AG09309 (cell line): ENCODE measurements around the gene TPO.

Experiments used
- DNase-seq: peaks from one replicate; pipeline ENCODE4 v3.0.0-alpha.2; 2010; ENCODE audit warnings: low read depth
- H3K4me3 ChIP-seq: 2 replicates; pipeline ENCODE4 v1.5.1; 2011; ENCODE audit warnings: mild to moderate bottlenecking, low read depth, low read length, moderate library complexity; ENCODE audit not compliant: control insufficient read depth
- CTCF ChIP-seq: IDR thresholded peaks from 2 replicates; pipeline ENCODE4 v1.5.1; 2011; ENCODE audit warnings: mild to moderate bottlenecking, low read depth, low read length, inconsistent platforms; ENCODE audit not compliant: insufficient read depth, control insufficient read depth; ENCODE audit errors: missing control alignments

The TPO gene

GRCh38 chr2:1438972-1439371, 25.7 kb downstream of the TPO start:
- H3K4me3 ChIP-seq: no peak overlapping the region
- no peak for TF ChIP-seq CTCF
- no peak for DNase-seq

GRCh38 chr2:1440581-1440980, 27.3 kb downstream of the TPO start:
- no peak overlapping the region for H3K4me3 ChIP-seq
- no peak for DNase-seq
- no peak for TF ChIP-seq CTCF

DNA sequence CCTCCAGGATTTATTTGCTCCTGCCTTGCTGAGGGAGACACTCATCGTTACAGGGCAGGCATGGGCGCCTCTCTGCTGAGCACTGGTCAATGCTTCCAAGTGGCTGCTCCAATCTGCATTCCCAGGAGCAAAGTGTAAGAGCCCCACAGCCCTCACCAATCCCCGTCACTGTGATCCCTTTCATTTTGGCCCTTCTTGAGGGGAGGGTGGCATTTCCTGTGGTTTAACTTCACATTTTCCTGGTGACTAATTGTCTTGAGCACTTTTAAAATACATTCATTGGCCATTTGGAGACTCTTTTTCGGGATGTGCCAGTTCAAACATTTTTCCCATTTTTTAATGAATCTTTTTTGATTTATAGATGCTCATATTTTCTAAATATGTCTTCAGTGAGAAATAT, 33.0 kb downstream of the TPO start:
- H3K4me3 ChIP-seq: no peak overlapping the region
- no peak for TF ChIP-seq CTCF
- no peak for DNase-seq

DNA sequence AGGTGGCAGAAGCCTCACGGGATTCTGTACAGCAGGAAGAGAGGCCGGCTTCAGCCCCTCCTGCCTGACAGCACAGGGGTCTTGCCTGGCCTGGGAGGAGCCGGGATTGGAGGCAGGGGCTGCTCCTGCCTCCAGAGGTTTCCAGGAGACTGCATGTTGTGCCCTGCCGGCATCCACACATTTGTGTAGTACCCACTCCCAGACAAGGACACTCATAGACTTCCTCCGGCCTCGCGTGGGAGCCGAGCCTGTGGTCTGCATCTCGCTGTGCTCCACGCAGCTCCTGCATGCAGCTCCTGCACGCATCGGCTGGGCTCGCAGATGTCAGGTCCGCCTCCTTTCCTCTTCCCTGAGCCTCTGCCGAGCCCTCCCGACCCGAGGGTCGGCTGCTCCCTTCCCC, 34.7 kb downstream of the TPO start:
- no peak for DNase-seq
- H3K4me3 ChIP-seq: no peak overlapping the region
- no peak for TF ChIP-seq CTCF

- no peak for TF ChIP-seq CTCF
- H3K4me3 ChIP-seq: no peak overlapping the region
- no peak for DNase-seq
Observed at GRCh38 chr2:1450915-1451314, 37.7 kb downstream of the TPO start.

DNA sequence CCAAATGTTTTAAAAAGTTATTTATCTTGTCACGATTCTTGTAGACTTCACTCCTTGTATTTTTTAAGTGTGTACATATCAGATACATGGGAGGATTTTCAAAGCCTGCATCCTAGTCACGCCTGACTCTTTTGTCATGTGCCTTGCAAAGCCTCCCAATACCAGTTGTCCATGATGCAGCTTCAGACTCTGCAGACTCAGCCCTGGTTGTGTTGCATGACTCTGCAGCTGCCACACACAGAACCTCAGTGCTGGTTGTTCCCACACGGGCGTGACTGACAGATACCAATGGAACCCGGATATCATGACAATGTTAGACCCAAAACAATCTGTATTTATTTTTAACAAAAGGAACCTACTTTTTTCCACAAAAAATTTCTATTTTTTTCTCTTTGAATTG, 38.2 kb downstream of the TPO start:
- no peak for DNase-seq
- TF ChIP-seq CTCF: no peak
- no peak overlapping the region for H3K4me3 ChIP-seq

GRCh38 chr2:1453561-1453960, 40.3 kb downstream of the TPO start:
- no peak overlapping the region for H3K4me3 ChIP-seq
- no peak for TF ChIP-seq CTCF
- DNase-seq: no peak
